Duodenal mucosa (tissue), 2 donors: Measurements from ENCODE around the gene SMOC2.

Experiments
- H3K27ac ChIP-seq: one replicate; pipeline ENCODE4 v1.7.0; 2013; ENCODE audit warnings: low read depth, low read length
- H3K27me3 ChIP-seq, 2 donors: one replicate each; pipeline ENCODE4 v1.7.0; 2013; ENCODE audit warnings: low read length in 2 of 2, control low read depth in 1 of 2; ENCODE audit not compliant: insufficient read depth in 2 of 2, control insufficient read depth in 1 of 2
- H3K36me3 ChIP-seq, 2 donors: one replicate each; pipeline ENCODE4 v1.7.0; 2013; ENCODE audit warnings: low read length in 2 of 2, control low read depth in 1 of 2; ENCODE audit not compliant: insufficient read depth in 2 of 2, control insufficient read depth in 1 of 2
- H3K4me1 ChIP-seq, 2 donors: one replicate each; pipeline ENCODE4 v1.7.0; 2013; ENCODE audit warnings: low read length in 2 of 2, control low read depth in 1 of 2; ENCODE audit not compliant: insufficient read depth in 2 of 2, control insufficient read depth in 1 of 2
- H3K4me3 ChIP-seq, 2 donors: one replicate each; pipeline ENCODE4 v1.7.0; 2013; ENCODE audit warnings: low read length in 2 of 2, low read depth in 1 of 2
- H3K9ac ChIP-seq, 2 donors: one replicate each; pipeline ENCODE4 v1.7.0; 2013; ENCODE audit warnings: low read length in 2 of 2, low read depth in 1 of 2
- H3K9me3 ChIP-seq, 2 donors: one replicate each; pipeline ENCODE4 v1.7.0; 2013; ENCODE audit warnings: low read length in 2 of 2, control low read depth in 1 of 2; ENCODE audit not compliant: control insufficient read depth in 1 of 2

SMOC2 gene

GRCh38 chr6:168575346-168576098 is 134.5 kb downstream of the SMOC2 start:
- Histone ChIP-seq H3K36me3 (no peaks in the 10 kb centered on the region), H3K4me3 (no peak overlapping the region), H3K27me3 (no peaks in the 10 kb centered on the region), H3K27ac (no peak overlapping the region), H3K9me3 (no peaks in the 10 kb centered on the region), H3K4me1 (no peaks in the 10 kb centered on the region), H3K9ac (no peak overlapping the region)

GRCh38 chr6:168576388-168576787 is 135.4 kb downstream of the SMOC2 start:
- no peaks in the 10 kb centered on the region for H3K4me1 ChIP-seq
- H3K27ac ChIP-seq, result no peak overlapping the region
- H3K4me3 ChIP-seq, result no peak overlapping the region
- no peaks in the 10 kb centered on the region for H3K27me3 ChIP-seq
- H3K9ac ChIP-seq, result no peak overlapping the region
- H3K9me3 ChIP-seq, result no peaks in the 10 kb centered on the region
- no peaks in the 10 kb centered on the region for H3K36me3 ChIP-seq

- Histone ChIP-seq H3K4me3 (no peak overlapping the region), H3K36me3 (no peaks in the 10 kb centered on the region), H3K27me3 (no peaks in the 10 kb centered on the region), H3K9ac (no peak overlapping the region), H3K9me3 (no peaks in the 10 kb centered on the region), H3K27ac (no peak overlapping the region), H3K4me1 (no peaks in the 10 kb centered on the region)
These were observed 136.5 kb downstream of the SMOC2 start for GRCh38 chr6:168577496-168577895.

GRCh38 chr6:168578036-168578435 is 137.1 kb downstream of the SMOC2 start:
- no peaks in the 10 kb centered on the region for H3K27me3 ChIP-seq
- no peak overlapping the region for H3K27ac ChIP-seq
- H3K9ac ChIP-seq, result no peak overlapping the region
- no peak overlapping the region for H3K4me3 ChIP-seq
- H3K36me3 ChIP-seq, result no peaks in the 10 kb centered on the region
- no peaks in the 10 kb centered on the region for H3K9me3 ChIP-seq
- no peaks in the 10 kb centered on the region for H3K4me1 ChIP-seq

DNA sequence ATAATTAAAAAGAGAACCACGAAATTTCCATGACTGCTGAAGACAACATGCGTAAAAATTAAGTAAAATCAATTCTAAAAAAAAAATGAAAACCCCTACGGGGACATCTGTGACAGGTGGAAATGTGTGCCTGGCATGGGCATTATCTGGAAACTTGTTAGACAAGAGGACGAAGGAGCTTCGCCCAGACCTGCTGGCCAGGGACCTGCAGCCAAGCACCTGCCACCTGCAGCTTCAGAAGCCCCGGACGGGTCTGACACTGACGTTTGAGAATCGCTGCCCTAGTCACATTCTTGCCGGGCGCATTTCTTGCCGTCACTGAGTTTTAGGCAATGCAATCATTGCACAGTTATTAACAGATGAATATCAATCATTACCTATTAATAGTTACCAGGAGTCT is 140.3 kb downstream of the SMOC2 start:
- Histone ChIP-seq H3K27ac (no peak overlapping the region), H3K36me3 (no peaks in the 10 kb centered on the region)

DNA sequence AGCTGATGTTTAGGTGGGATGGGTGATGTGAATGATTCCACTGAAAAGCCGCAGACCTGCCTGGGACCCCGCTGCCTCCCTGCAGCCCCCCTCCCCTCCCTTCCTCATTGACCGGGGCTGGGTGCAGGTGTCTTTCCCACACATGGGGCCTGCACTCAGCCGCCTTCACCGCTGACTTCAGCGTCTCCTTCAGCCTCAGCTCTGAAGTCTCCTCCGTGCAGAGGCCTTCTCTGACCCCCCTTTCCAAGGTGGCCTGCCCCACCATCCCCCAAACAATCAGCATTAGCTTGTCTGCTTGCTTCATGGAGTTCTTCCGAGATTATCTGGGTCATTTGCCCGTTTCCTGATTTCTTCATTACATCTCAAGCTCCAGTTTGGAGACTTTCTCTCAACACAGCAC is 140.7 kb downstream of the SMOC2 start:
- Histone ChIP-seq H3K9ac (no peak overlapping the region), H3K4me3 (no peak overlapping the region), H3K4me1 (no peaks in the 10 kb centered on the region), H3K27ac (no peak overlapping the region), H3K36me3 (no peaks in the 10 kb centered on the region), H3K27me3 (no peaks in the 10 kb centered on the region), H3K9me3 (no peaks in the 10 kb centered on the region)

More for the DNA sequence above, 140.3 kb downstream of the SMOC2 start:
- H3K27me3 ChIP-seq, result no peaks in the 10 kb centered on the region
- no peak overlapping the region for H3K9ac ChIP-seq
- no peaks in the 10 kb centered on the region for H3K9me3 ChIP-seq
- H3K4me3 ChIP-seq, result no peak overlapping the region
- no peaks in the 10 kb centered on the region for H3K4me1 ChIP-seq

GRCh38 chr6:168582571-168582981 is 141.6 kb downstream of the SMOC2 start:
- Histone ChIP-seq H3K4me3 (no peak overlapping the region), H3K36me3 (no peaks in the 10 kb centered on the region), H3K27ac (no peak overlapping the region), H3K9me3 (no peaks in the 10 kb centered on the region), H3K27me3 (no peaks in the 10 kb centered on the region), H3K4me1 (no peaks in the 10 kb centered on the region), H3K9ac (no peak overlapping the region)

DNA sequence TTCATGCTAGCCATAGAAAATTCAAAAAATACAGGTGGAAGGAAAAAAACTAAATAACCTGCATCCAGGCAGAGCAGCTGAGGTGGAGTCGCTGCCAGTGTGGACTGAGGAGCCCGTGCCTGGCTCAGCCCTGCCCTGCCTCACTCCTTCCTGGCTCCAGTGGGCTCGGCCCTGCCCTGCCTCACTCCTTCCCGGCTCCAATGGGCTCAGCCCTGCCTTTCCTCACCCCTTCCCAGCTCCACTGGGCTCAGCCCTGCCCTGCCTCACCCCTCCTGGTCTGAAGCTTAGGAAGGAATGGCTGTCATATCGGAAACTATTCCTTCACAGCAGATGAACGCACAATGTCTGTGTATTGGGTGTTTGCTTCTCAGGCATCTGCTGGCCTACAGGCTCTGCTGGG is 142.1 kb downstream of the SMOC2 start:
- H3K27ac ChIP-seq, result no peak overlapping the region
- H3K9me3 ChIP-seq, result no peaks in the 10 kb centered on the region
- H3K4me3 ChIP-seq, result no peak overlapping the region
- H3K36me3 ChIP-seq, result no peaks in the 10 kb centered on the region
- H3K9ac ChIP-seq, result no peak overlapping the region
- H3K27me3 ChIP-seq, result no peaks in the 10 kb centered on the region
- H3K4me1 ChIP-seq, result no peaks in the 10 kb centered on the region

- no peaks in the 10 kb centered on the region for H3K4me1 ChIP-seq
- no peaks in the 10 kb centered on the region for H3K36me3 ChIP-seq
- H3K27ac ChIP-seq, result no peak overlapping the region
- H3K4me3 ChIP-seq, result no peak overlapping the region
- H3K9me3 ChIP-seq, result no peaks in the 10 kb centered on the region
- H3K27me3 ChIP-seq, result no peaks in the 10 kb centered on the region
- H3K9ac ChIP-seq, result no peak overlapping the region
These were observed 142.8 kb downstream of the SMOC2 start for GRCh38 chr6:168583821-168584220.

- Histone ChIP-seq H3K36me3 (no peaks in the 10 kb centered on the region), H3K9ac (no peak overlapping the region), H3K9me3 (no peaks in the 10 kb centered on the region), H3K27me3 (no peaks in the 10 kb centered on the region), H3K27ac (no peak overlapping the region), H3K4me3 (no peak overlapping the region), H3K4me1 (no peaks in the 10 kb centered on the region)
These were observed 143.3 kb downstream of the SMOC2 start for GRCh38 chr6:168584249-168584648.
